Colonic mucosa (tissue), 4 donors: Measurements from ENCODE around the gene SIX4. TPM values are rescaled to one million over a fixed set of nuclear protein-coding genes. Genes with fewer than 3 reads are reported as not detected.

Experiments
- DNase-seq: peaks from one replicate; pipeline ENCODE4 v3.0.0-alpha.2; 2020
- H3K27ac ChIP-seq: fragments of 200-600 bp; one replicate; pipeline ENCODE4 v1.8.0; 2021
- H3K27me3 ChIP-seq: fragments of 200-600 bp; one replicate; pipeline ENCODE4 v1.8.0; 2021
- H3K36me3 ChIP-seq: fragments of 200-600 bp; one replicate; pipeline ENCODE4 v1.8.0; 2021
- H3K4me1 ChIP-seq: fragments of 200-600 bp; one replicate; pipeline ENCODE4 v1.8.0; 2021; ENCODE audit warnings: mild to moderate bottlenecking
- H3K4me3 ChIP-seq: fragments of 200-600 bp; one replicate; pipeline ENCODE4 v1.8.0; 2021
- H3K9ac ChIP-seq, 2 donors: one replicate each; pipeline ENCODE4 v1.7.0; 2013; ENCODE audit warnings: control low read depth in 2 of 2, low read depth in 2 of 2, low read length in 2 of 2
- H3K9me3 ChIP-seq: fragments of 200-600 bp; one replicate; pipeline ENCODE4 v1.8.0; 2021
- intact Hi-C: fragments of 100-400 bp; cut with DNase I; formaldehyde crosslinking; loops from one replicate; pipeline ENCODE4 v1.14.1; 2022
- total RNA-seq, 2 donors: library from RNA; stranded (reverse); fragmentation: NEBNext Ultra II Directional in 1 of 2; extraction: Animal tissue kit (Norgen Biotek cat#: 25700) in 1 of 2; gene quantifications; one replicate each; pipeline ENCODE4 v1.2.1, GENCODE V29; 2021
- TF ChIP-seq, protein P1 (sequence below): fragments of 200-600 bp; IDR thresholded peaks from one replicate; pipeline ENCODE4 v1.8.0; 2022; ENCODE audit warnings: antibody characterized with exemption, mild to moderate bottlenecking
- donor health status: healthy.
- donor health status: DM: no; HTN: no; CAD: no.
- donor health status: DM: no; HTN: no; CAD: no.

Gene SIX4
- under 1 TPM; 0.15 to 0.27 TPM for total RNA-seq

DNA sequence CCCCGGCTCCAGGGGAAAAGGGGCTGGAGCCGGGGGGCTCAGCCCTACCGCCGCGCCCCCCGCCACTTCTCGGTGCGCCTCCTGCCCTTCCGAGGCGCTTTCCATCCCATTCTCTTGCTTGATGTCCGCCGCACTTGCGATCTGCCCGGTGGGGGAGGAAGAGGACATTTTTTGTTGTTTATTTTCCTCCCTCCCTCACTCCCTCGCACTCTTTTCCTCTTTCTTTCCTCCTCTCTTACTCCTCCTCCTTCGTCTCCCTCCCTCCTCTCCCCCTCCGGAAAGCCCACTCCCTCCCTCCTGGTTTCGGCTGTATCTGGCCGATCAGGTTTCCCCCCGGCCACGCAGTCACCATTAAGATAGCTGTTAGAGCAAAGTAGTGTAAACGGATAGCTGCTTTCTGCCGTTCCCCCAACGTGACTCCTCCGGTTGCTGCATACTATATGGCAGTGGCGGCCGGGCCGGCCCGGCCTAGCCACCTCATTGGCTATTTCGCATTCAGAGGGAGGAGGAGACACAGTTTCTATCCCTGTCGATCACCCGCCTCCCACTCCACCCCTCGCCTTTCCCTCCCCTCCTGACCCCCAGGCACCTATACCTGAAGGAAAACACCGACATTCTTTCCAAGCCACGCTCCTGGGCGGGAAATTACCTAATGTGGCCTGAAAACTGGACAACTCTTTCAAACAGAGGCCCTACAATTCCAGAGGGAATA lies at the start of gene SIX4:
SIX4 (minus strand) TSS at position 445 of the 712 bp plus-strand sequence; CDS start at position 168, 277 bp downstream.
- H3K4me3 ChIP-seq: peak within 1 kb of the TSS; percentile 58
- TF ChIP-seq, protein P1, sequence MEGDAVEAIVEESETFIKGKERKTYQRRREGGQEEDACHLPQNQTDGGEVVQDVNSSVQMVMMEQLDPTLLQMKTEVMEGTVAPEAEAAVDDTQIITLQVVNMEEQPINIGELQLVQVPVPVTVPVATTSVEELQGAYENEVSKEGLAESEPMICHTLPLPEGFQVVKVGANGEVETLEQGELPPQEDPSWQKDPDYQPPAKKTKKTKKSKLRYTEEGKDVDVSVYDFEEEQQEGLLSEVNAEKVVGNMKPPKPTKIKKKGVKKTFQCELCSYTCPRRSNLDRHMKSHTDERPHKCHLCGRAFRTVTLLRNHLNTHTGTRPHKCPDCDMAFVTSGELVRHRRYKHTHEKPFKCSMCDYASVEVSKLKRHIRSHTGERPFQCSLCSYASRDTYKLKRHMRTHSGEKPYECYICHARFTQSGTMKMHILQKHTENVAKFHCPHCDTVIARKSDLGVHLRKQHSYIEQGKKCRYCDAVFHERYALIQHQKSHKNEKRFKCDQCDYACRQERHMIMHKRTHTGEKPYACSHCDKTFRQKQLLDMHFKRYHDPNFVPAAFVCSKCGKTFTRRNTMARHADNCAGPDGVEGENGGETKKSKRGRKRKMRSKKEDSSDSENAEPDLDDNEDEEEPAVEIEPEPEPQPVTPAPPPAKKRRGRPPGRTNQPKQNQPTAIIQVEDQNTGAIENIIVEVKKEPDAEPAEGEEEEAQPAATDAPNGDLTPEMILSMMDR: no peak
- peak; percentile 56 for DNase-seq
- peak within 1 kb of the TSS in 1 of 2 donors; percentile 47 for H3K9ac ChIP-seq
- no peaks in the 10 kb centered on the region for H3K9me3 ChIP-seq
- intact Hi-C loops: loop anchor here (10.0 kb wide), 1 partner anchor 301 kb away; no protein-coding TSS in a partner anchor
- H3K4me1 ChIP-seq: peaks cover 7% of the 10 kb centered on the region
- no peak within 1 kb of the TSS for H3K27ac ChIP-seq
- no peaks in the 10 kb centered on the region for H3K36me3 ChIP-seq
- peaks cover 62% of the 10 kb centered on the region for H3K27me3 ChIP-seq

DNA sequence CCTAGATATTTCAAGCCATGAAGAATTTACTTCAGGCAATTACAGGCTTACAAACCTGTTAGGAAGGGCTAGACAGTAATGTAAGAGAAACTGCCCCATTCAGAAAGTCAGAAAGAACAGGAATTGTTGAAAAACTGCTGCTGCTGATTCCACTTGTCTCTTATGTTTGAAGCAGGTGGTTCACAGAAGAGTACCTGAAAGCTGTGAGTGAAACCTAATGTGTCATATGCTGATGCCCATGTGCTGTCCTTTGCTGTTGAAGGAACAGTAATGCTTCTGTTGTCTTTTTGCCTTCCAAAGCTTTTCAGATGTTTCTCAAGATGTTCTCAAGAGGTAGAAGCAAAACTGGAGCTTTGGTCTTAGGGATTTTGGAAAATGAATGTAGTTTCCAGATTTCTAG lies 49.4 kb upstream of the SIX4 start:
- Histone ChIP-seq H3K27me3 (no peaks in the 10 kb centered on the region), H3K4me3 (no peak overlapping the region), H3K27ac (no peak overlapping the region), H3K36me3 (no peaks in the 10 kb centered on the region), H3K4me1 (no peaks in the 10 kb centered on the region), H3K9ac (no peak overlapping the region), H3K9me3 (no peaks in the 10 kb centered on the region)
- TF ChIP-seq, protein P1: no peak
- no peak for DNase-seq
- intact Hi-C loops: no loop called here

DNA sequence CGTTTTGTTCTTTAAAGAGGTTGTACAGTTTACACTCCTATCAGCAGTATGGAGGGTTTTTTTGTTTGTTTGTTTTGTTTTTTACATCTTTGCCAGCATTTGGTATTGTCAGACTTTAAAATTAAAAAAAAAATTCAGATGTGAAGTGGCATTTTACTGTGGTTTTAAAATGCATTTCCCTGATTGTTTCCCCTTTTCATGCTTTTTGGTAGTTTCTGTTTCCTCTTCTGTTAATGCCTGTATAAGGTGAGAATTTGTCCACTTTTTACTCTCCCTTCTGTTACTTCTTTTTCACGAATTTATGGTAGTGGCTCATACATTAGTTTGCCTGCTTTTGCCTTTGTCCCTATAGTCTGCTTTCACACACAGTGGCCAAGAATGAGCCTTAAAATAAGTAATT lies 47.0 kb upstream of the SIX4 start:
- no peak overlapping the region for H3K27ac ChIP-seq
- no peaks in the 10 kb centered on the region for H3K9me3 ChIP-seq
- no peaks in the 10 kb centered on the region for H3K4me1 ChIP-seq
- H3K36me3 ChIP-seq: no peaks in the 10 kb centered on the region
- DNase-seq: no peak
- H3K9ac ChIP-seq: no peak overlapping the region
- no peaks in the 10 kb centered on the region for H3K27me3 ChIP-seq
- intact Hi-C loops: no loop called here
- H3K4me3 ChIP-seq: no peak overlapping the region
- TF ChIP-seq, protein P1: no peak

DNA sequence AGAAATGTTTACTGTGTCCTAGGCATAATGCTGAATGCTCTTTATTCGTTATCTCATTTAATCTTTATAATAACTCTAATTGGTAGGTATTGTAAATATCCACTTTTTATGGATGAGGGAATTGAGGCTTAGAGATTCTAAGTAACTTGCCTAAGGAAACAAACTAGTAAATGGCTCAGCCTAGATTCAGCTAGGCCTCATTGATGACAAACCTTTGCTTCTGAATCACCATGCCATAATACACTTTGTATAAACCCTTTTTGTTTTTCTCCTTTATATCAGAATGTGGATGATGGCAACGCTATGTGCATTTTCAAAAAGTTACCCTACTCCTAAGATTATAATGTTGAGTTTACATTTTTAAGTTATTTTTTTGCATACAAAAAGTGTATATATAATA lies 44.5 kb upstream of the SIX4 start:
- no peak overlapping the region for H3K9ac ChIP-seq
- no peak overlapping the region for H3K4me3 ChIP-seq
- no peaks in the 10 kb centered on the region for H3K36me3 ChIP-seq
- H3K27me3 ChIP-seq: no peaks in the 10 kb centered on the region
- H3K27ac ChIP-seq: no peak overlapping the region
- no peak for DNase-seq
- TF ChIP-seq, protein P1: no peak
- intact Hi-C loops: no loop called here
- H3K9me3 ChIP-seq: no peaks in the 10 kb centered on the region
- no peaks in the 10 kb centered on the region for H3K4me1 ChIP-seq

DNA sequence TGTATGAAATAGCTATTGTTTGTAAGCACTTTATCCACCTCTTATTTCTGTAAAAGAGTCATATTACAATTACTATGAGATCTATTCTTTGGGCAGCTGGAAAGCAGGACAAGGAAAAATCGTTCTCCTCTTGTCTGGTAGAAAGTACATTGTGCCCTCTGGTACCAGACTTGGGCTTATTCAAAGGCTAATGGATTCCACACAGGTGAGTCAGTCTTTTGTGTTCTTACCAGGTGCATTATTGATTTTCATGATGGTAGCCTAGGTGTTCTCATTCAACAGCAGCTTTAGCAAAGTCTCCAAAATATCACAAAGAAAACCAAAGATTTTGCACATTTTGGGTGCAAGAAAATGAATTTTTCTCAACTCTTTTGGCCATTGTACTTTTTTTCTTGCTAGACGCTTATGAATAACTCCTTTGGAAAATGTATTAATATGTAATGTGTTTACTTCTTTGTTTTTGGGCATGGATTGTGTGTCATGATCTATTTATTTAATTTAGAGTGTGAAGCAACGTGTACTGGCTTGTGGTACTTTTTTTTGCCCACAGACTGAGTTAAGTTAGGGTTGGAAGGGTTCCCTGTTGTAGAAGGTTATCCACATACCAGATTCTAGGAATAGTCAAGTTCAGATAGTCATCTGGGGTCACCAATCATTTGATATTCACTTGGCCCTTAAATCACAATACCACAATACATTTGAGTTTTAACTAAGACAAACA lies 36.7 kb upstream of the SIX4 start:
- no peaks in the 10 kb centered on the region for H3K4me1 ChIP-seq
- DNase-seq: no peak
- no peak overlapping the region for H3K4me3 ChIP-seq
- no peaks in the 10 kb centered on the region for H3K9me3 ChIP-seq
- no peak overlapping the region for H3K9ac ChIP-seq
- TF ChIP-seq, protein P1: no peak
- H3K36me3 ChIP-seq: no peaks in the 10 kb centered on the region
- H3K27me3 ChIP-seq: no peaks in the 10 kb centered on the region
- no peak overlapping the region for H3K27ac ChIP-seq
- intact Hi-C loops: no loop called here
